Left ventricle myocardium inferior (tissue), 1 donor: ENCODE data around the gene AFAP1L1. TPM values are rescaled to one million over a fixed set of nuclear protein-coding genes. Genes with fewer than 3 reads are reported as not detected.

Experiments used
- DNase-seq: peaks from one replicate; pipeline ENCODE4 v3.0.0-alpha.2; 2020
- H3K27ac ChIP-seq: fragments of 200-600 bp; replicated peaks from 2 replicates; pipeline ENCODE4 v1.8.0; 2021
- H3K27me3 ChIP-seq: fragments of 200-600 bp; 2 replicates; pipeline ENCODE4 v1.8.0; 2021; ENCODE audit warnings: low read depth
- H3K36me3 ChIP-seq: fragments of 200-600 bp; 2 replicates; pipeline ENCODE4 v1.8.0; 2021
- H3K4me1 ChIP-seq: fragments of 200-600 bp; 2 replicates; pipeline ENCODE4 v1.8.0; 2021
- H3K4me3 ChIP-seq: fragments of 200-600 bp; 2 replicates; pipeline ENCODE4 v1.8.0; 2021; ENCODE audit warnings: mild to moderate bottlenecking, moderate library complexity
- H3K9me3 ChIP-seq: fragments of 200-600 bp; replicated peaks from 2 replicates; pipeline ENCODE4 v1.8.0; 2021
- CTCF ChIP-seq: fragments of 200-600 bp; IDR thresholded peaks from 2 replicates; pipeline ENCODE4 v1.8.0; 2021; ENCODE audit warnings: antibody characterized with exemption, mild to moderate bottlenecking, borderline replicate concordance
- intact Hi-C: fragments of 100-400 bp; cut with micrococcal nuclease; formaldehyde crosslinking; loops from one replicate; pipeline ENCODE4 v1.11.0; 2022
- total RNA-seq: library from RNA; stranded (reverse); fragmentation: NEBNext Ultra II Directional; extraction: Animal tissue kit (Norgen Biotek cat#: 25700); gene quantifications from one replicate; pipeline ENCODE4 v1.2.1, GENCODE V29; 2021
- donor health status: DM: no; HTN: yes; CAD: no; lungs with severe emphysema.

AFAP1L1 gene
- total RNA-seq, 1 donor from 2014 or later, result 40.6 TPM

DNA sequence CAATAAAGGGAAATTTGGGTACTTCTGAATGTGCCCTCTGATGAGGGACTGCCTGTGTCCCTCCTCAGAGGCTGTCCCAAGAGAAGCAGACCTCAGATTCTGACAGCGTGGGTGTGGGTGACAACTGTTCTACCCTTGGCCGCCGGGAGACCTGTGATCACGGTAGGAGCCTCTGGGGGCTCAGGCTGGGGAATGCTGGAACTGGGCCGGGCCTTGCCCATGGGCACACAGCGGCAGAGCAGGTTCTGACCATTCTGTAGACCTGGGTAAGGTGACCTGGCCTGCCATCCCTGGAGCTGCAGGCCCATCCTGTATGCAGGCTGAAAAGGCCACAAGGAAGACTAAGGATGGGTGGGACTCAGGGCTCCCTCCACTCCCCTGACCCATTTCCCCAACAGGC is 44.1 kb downstream of the AFAP1L1 start:
- no peak for TF ChIP-seq CTCF
- peaks cover 63% of the 10 kb centered on the region for H3K36me3 ChIP-seq
- H3K27ac ChIP-seq, result no peak overlapping the region
- H3K27me3 ChIP-seq, result no peaks in the 10 kb centered on the region
- no peaks in the 10 kb centered on the region for H3K9me3 ChIP-seq
- peaks cover 40% of the 10 kb centered on the region for H3K4me1 ChIP-seq
- no peak for DNase-seq
- no peak overlapping the region for H3K4me3 ChIP-seq
- intact Hi-C loops, result loop anchor here (10.0 kb wide), 1 partner anchor 51 kb away; no protein-coding TSS in a partner anchor

DNA sequence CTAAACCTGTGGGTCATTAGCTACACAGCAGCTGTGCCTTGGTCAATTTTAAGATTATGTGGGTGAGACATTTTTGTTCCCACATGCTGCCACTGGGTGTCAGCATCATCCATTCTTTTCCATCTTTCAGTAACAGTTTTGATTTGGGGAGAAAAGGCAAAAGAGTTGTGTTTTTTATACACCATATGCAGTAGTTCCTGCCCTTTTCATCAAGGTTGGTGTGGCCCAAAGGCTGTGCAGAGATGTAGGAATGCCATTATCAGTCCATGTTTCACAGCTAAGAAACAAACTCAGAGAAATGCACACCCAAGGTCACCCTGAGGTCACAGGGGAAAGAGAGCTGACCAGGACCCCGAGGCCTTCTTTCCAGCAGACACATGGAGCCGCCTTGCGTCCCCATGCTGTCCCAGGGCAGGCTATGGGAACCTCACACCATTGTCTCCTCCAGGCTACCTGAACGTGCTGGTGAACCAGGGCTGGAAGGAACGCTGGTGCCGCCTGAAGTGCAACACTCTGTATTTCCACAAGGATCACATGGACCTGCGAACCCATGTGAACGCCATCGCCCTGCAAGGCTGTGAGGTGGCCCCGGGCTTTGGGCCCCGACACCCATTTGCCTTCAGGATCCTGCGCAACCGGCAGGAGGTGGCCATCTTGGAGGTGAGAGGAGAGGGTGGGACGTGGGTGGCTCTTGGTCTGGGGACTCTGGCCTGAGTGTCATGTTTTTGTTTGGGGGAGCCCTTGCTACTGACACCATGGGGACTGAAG is 45.8 kb downstream of the AFAP1L1 start:
- intact Hi-C loops, result loop anchor here (10.0 kb wide), 1 partner anchor 53 kb away; no protein-coding TSS in a partner anchor
- peak; percentile 71 for TF ChIP-seq CTCF
- H3K36me3 ChIP-seq, result peaks cover 54% of the 10 kb centered on the region

GRCh38 chr5:149319174-149319573 is 47.5 kb downstream of the AFAP1L1 start:
- Histone ChIP-seq H3K27ac (peak overlapping the region; percentile 78), H3K4me3 (no peak overlapping the region), H3K9me3 (no peaks in the 10 kb centered on the region), H3K27me3 (no peaks in the 10 kb centered on the region), H3K36me3 (peaks cover 62% of the 10 kb centered on the region), H3K4me1 (peaks cover 54% of the 10 kb centered on the region)
- no peak for TF ChIP-seq CTCF
- no peak for DNase-seq
- intact Hi-C loops, result loop anchor here (10.0 kb wide), 1 partner anchor 54 kb away; no protein-coding TSS in a partner anchor

More for the DNA sequence above, 45.8 kb downstream of the AFAP1L1 start:
- no peak for DNase-seq
- Histone ChIP-seq H3K27me3 (no peaks in the 10 kb centered on the region), H3K9me3 (no peaks in the 10 kb centered on the region), H3K4me3 (no peak overlapping the region), H3K4me1 (peaks cover 50% of the 10 kb centered on the region), H3K27ac (peak overlapping the region; percentile 78)

DNA sequence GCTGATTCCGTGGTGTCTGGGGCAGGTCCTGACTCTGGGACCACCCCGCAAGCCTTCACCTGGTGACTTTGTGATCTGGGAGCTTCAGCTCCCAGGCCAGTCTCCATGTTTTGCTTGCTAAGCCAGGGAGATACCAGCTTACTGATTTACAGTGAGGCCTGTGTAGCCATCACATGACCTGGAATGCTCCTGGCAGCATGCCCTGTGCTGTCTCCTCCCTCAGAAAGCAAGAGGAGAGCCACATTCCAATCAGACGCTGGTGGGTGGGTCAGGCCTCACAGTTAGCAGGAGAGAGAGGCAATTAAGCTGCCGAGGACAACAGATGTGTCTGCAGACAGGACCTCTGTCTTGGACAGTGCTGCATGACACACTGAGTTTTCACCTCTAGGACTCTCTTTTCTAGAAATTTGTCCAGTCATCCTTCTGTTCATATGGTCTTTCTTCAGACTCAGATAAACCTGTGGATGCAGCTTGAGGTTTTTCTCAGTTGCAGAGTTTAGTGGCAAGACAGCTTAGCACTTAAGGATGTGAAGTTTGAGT is 49.2 kb downstream of the AFAP1L1 start:
- H3K4me1 ChIP-seq, result peaks cover 64% of the 10 kb centered on the region
- H3K27me3 ChIP-seq, result no peaks in the 10 kb centered on the region
- DNase-seq, result peak; percentile 90
- H3K36me3 ChIP-seq, result peaks cover 76% of the 10 kb centered on the region
- no peak for TF ChIP-seq CTCF
- peak overlapping the region; percentile 78 for H3K27ac ChIP-seq
- H3K9me3 ChIP-seq, result no peaks in the 10 kb centered on the region
- no peak overlapping the region for H3K4me3 ChIP-seq
- intact Hi-C loops, result no loop called here

DNA sequence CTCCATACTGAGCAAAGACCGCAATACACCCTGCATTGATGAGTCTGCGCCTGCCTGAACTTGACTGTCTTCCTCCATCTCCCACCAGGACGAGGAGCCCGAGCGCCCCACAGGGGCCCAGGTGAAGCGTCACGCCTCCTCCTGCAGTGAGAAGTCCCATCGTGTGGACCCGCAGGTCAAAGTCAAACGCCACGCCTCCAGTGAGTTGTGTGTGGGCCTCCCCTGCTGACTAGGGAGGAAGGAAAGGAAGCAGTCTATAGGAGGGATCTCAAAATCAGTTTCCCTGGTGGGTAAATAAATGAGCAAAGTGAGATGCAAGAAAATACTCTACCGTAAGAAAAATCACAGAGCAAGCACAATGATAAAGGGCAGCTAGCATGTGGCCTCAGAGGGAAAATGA is 50.9 kb downstream of the AFAP1L1 start:
- Histone ChIP-seq H3K36me3 (peaks cover 85% of the 10 kb centered on the region), H3K4me1 (peaks cover 60% of the 10 kb centered on the region), H3K27ac (peak overlapping the region; percentile 72), H3K27me3 (no peaks in the 10 kb centered on the region), H3K9me3 (no peaks in the 10 kb centered on the region), H3K4me3 (no peak overlapping the region)
- intact Hi-C loops, result no loop called here
- no peak for DNase-seq
- no peak for TF ChIP-seq CTCF
